HEK293 (cell line): ENCODE measurements around the gene GSN.

Experiments used
- CTCF ChIA-PET: fragments of 350-600 bp; formaldehyde crosslinking; extraction: SDS; loops from one replicate; lab custom pipeline; 2021; ENCODE audit warnings: antibody characterized with exemption; lab: Yijun Ruan, JAX
- POLR2A ChIA-PET: fragments of 300-600 bp; formaldehyde crosslinking; extraction: SDS; loops from one replicate; lab custom pipeline; 2020; ENCODE audit warnings: antibody characterized with exemption, inconsistent platforms; lab: Yijun Ruan, JAX
- H3K27ac ChIP-seq: fragments of 200-500 bp; sonication (Bioruptor generic); 2 replicates; pipeline ENCODE4 v1.5.1; 2014; ENCODE audit warnings: low read depth, low read length, control low read depth, inconsistent platforms; ENCODE audit errors: extremely low read depth
- H3K36me3 ChIP-seq, 2 experiments: fragments of 200-500 bp in 1 of 2; sonication (Bioruptor generic) in 1 of 2; 1 replicate in 1 of 2; 2 replicates in 1 of 2; pipeline ENCODE4 v1.5.1; 2014 to 2017; ENCODE audit warnings: inconsistent platforms in 2 of 2, low read length in 2 of 2; ENCODE audit not compliant: control insufficient read depth in 2 of 2, insufficient read depth in 1 of 2
- H3K4me1 ChIP-seq: fragments of 200-500 bp; sonication (Bioruptor generic); 2 replicates; pipeline ENCODE4 v1.5.1; 2014; ENCODE audit warnings: mild to moderate bottlenecking, low read length, inconsistent platforms; ENCODE audit not compliant: control insufficient read depth, insufficient read depth
- H3K4me3 ChIP-seq: 2 replicates; pipeline ENCODE4 v1.5.1; 2011; ENCODE audit warnings: low read depth, mild to moderate bottlenecking, control low read depth, low read length, moderate library complexity
- H3K9me3 ChIP-seq: fragments of 200-500 bp; sonication (Bioruptor generic); 2 replicates; pipeline ENCODE4 v1.5.1; 2014; ENCODE audit warnings: low read depth, low read length, inconsistent platforms; ENCODE audit not compliant: control insufficient read depth, insufficient read depth
- SCRT1 ChIP-seq: fragments of 450-650 bp; formaldehyde crosslinking; IDR thresholded peaks from 2 replicates; pipeline ENCODE4 v1.5.1; 2016; ENCODE audit warnings: missing biosample characterization, missing genetic modification characterization, borderline replicate concordance
- WT1 ChIP-seq: fragments of 450-650 bp; formaldehyde crosslinking; IDR thresholded peaks from 2 replicates; pipeline ENCODE4 v1.5.1; 2016; ENCODE audit warnings: missing biosample characterization, missing genetic modification characterization
- ZNF169 ChIP-seq: fragments of 450-650 bp; formaldehyde crosslinking; IDR thresholded peaks from 2 replicates; pipeline ENCODE4 v1.5.1; 2016; ENCODE audit warnings: missing biosample characterization, missing genetic modification characterization
- ZNF202 ChIP-seq: fragments of 450-650 bp; formaldehyde crosslinking; IDR thresholded peaks from 2 replicates; pipeline ENCODE4 v1.5.1; 2016; ENCODE audit warnings: missing biosample characterization, missing genetic modification characterization, borderline replicate concordance
- ZNF266 ChIP-seq: fragments of 450-650 bp; formaldehyde crosslinking; IDR thresholded peaks from 2 replicates; pipeline ENCODE4 v1.5.1; 2016; ENCODE audit warnings: missing biosample characterization, missing genetic modification characterization, low read depth
- ZNF274 ChIP-seq, 2 experiments: fragments of 200-500 bp in 1 of 2; fragments of 450-650 bp in 1 of 2; sonication (Bioruptor generic) in 1 of 2; formaldehyde crosslinking in 1 of 2; IDR thresholded peaks; 2 replicates each; pipeline versions ENCODE4 v1.5.1 to v1.6.1; 2014 to 2016; ENCODE audit warnings: borderline replicate concordance in 1 of 2, inconsistent platforms in 1 of 2, low read length in 1 of 2, missing biosample characterization in 1 of 2, missing genetic modification characterization in 1 of 2
- ZNF350 ChIP-seq: fragments of 450-650 bp; formaldehyde crosslinking; IDR thresholded peaks from 2 replicates; pipeline ENCODE4 v1.5.0; 2017; ENCODE audit warnings: missing biosample characterization, mild to moderate bottlenecking, missing genetic modification characterization
- ZNF521 ChIP-seq: fragments of 450-650 bp; formaldehyde crosslinking; IDR thresholded peaks from 2 replicates; pipeline ENCODE4 v1.5.1; 2017; ENCODE audit warnings: missing biosample characterization, mild to moderate bottlenecking, missing genetic modification characterization
- ZNF548 ChIP-seq: fragments of 450-650 bp; formaldehyde crosslinking; IDR thresholded peaks from 2 replicates; pipeline ENCODE4 v1.5.1; 2016; ENCODE audit warnings: missing biosample characterization, missing genetic modification characterization
- ZNF558 ChIP-seq: fragments of 450-650 bp; formaldehyde crosslinking; IDR thresholded peaks from 2 replicates; pipeline ENCODE4 v1.5.1; 2016; ENCODE audit warnings: missing biosample characterization, missing genetic modification characterization
- ZNF677 ChIP-seq: fragments of 450-650 bp; IDR thresholded peaks from 2 replicates; pipeline ENCODE4 v1.5.0; 2018; ENCODE audit warnings: missing biosample characterization, mild to moderate bottlenecking, missing genetic modification characterization, moderate library complexity
- TF ChIP-seq, protein P1 (sequence below): fragments of 450-650 bp; formaldehyde crosslinking; IDR thresholded peaks from 2 replicates; pipeline ENCODE4 v1.5.1; 2016; ENCODE audit warnings: missing biosample characterization, missing genetic modification characterization, borderline replicate concordance
- TF ChIP-seq, protein P2 (sequence below): fragments of 450-650 bp; formaldehyde crosslinking; IDR thresholded peaks from 2 replicates; pipeline ENCODE4 v1.5.1; 2016; ENCODE audit warnings: missing biosample characterization, missing genetic modification characterization
- TF ChIP-seq, protein P3 (sequence below): IDR thresholded peaks from 2 replicates; pipeline ENCODE4 v1.6.1; 2011; ENCODE audit warnings: mild to moderate bottlenecking, low read depth, low read length, borderline replicate concordance

GSN gene

DNA sequence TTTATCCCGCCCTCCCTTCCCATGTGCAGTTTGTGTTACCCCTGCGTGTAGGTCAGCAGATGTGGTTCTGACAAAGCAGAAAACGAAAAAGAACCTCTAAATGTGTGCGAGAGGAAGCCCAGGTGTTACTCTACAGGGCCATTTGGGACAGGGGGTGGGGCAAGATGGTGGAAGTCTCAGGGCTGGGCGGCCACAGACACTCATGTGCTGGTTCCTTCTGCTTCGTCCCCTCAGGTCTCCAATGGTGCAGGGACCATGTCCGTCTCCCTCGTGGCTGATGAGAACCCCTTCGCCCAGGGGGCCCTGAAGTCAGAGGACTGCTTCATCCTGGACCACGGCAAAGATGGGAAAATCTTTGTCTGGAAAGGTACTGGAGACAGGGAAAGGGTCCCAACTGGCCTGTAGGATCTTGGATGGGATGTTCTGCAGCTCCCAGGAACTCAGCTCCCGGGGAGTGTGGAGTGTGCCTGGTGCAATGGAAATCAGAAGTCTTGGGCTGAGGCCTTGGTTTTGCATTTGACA is 49.0 kb downstream of the GSN start:
- TF ChIP-seq ZNF558 (tag by site-specific recombination), result no peak
- TF ChIP-seq, protein P1, sequence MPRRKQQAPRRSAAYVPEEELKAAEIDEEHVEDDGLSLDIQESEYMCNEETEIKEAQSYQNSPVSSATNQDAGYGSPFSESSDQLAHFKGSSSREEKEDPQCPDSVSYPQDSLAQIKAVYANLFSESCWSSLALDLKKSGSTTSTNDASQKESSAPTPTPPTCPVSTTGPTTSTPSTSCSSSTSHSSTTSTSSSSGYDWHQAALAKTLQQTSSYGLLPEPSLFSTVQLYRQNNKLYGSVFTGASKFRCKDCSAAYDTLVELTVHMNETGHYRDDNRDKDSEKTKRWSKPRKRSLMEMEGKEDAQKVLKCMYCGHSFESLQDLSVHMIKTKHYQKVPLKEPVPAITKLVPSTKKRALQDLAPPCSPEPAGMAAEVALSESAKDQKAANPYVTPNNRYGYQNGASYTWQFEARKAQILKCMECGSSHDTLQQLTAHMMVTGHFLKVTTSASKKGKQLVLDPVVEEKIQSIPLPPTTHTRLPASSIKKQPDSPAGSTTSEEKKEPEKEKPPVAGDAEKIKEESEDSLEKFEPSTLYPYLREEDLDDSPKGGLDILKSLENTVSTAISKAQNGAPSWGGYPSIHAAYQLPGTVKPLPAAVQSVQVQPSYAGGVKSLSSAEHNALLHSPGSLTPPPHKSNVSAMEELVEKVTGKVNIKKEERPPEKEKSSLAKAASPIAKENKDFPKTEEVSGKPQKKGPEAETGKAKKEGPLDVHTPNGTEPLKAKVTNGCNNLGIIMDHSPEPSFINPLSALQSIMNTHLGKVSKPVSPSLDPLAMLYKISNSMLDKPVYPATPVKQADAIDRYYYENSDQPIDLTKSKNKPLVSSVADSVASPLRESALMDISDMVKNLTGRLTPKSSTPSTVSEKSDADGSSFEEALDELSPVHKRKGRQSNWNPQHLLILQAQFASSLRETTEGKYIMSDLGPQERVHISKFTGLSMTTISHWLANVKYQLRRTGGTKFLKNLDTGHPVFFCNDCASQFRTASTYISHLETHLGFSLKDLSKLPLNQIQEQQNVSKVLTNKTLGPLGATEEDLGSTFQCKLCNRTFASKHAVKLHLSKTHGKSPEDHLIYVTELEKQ (tag by site-specific recombination), result no peak
- TF ChIP-seq, protein P2, sequence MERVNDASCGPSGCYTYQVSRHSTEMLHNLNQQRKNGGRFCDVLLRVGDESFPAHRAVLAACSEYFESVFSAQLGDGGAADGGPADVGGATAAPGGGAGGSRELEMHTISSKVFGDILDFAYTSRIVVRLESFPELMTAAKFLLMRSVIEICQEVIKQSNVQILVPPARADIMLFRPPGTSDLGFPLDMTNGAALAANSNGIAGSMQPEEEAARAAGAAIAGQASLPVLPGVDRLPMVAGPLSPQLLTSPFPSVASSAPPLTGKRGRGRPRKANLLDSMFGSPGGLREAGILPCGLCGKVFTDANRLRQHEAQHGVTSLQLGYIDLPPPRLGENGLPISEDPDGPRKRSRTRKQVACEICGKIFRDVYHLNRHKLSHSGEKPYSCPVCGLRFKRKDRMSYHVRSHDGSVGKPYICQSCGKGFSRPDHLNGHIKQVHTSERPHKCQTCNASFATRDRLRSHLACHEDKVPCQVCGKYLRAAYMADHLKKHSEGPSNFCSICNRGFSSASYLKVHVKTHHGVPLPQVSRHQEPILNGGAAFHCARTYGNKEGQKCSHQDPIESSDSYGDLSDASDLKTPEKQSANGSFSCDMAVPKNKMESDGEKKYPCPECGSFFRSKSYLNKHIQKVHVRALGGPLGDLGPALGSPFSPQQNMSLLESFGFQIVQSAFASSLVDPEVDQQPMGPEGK, result no peak
- TF ChIP-seq SCRT1, result no peak
- TF ChIP-seq ZNF548 (tag by site-specific recombination), result no peak
- no peak for TF ChIP-seq ZNF274 (IDR thresholded peaks at IDR 0.05; ENCODE audit: low read length)
- no peak for TF ChIP-seq ZNF274 (tag by site-specific recombination; IDR thresholded peaks at IDR 0.05; ENCODE audit: borderline replicate concordance)
- TF ChIP-seq ZNF677 (tag by site-specific recombination), result no peak
- TF ChIP-seq ZNF521 (tag by site-specific recombination), result no peak
- no peak for TF ChIP-seq ZNF266 (tag by site-specific recombination)
- ChIA-PET POLR2A (no interaction called here), CTCF (interaction anchor here (1.0 to 7.5 kb wide), 10 partner anchors 9 to 103 kb away, joined by 3 to 236 read pairs (median 18); no protein-coding TSS in a partner anchor)
- no peaks in the 10 kb centered on the region for H3K9me3 ChIP-seq
- H3K4me3 ChIP-seq, result no peak overlapping the region
- H3K36me3 ChIP-seq, result peaks cover 0 to 44% of the 10 kb centered on the region in 2 experiments; a peak in 1 of 3 replicates
- H3K27ac ChIP-seq, result no peak overlapping the region
- no peaks in the 10 kb centered on the region for H3K4me1 ChIP-seq

DNA sequence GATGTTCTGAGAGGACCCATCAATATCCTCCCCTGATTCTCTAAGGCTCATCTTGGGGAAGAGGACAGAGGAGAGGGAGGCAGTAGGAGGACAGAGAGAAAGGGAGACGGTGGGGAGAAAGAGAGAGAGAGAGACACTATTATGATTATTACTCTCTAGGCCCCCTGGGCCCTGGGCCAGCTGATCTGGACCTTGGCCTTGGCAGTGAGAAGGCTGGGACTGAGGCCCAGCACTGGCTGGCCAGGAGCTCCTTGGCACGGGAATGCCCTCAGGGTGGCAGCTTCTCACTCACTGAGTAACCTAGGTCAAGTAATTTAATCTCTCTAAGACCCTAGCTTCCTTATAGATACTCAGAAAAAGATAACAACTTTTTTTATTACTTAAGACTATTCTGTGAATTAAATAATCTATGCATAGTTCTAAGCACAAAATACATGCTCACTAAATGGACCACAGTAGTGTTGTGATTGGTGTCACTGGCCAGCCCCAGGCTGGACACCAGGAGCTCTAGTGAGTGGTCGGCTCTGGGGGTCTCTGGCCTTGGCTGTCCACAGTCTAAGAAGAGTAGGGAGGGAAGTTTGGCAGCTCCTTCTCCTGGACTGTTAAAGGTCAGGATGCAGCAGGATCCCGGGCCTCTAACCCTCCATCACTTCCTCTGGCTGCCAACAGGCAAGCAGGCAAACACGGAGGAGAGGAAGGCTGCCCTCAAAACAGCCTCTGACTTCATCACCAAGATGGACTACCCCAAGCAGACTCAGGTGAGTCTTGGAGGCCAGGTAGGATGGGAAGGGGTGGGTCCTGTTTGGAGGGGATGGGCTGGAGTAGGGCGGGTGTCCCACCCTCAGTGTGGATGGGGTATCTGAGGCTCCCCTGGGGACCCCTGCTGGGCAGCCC is 50.0 kb downstream of the GSN start:
- Histone ChIP-seq H3K9me3 (no peaks in the 10 kb centered on the region), H3K4me1 (no peaks in the 10 kb centered on the region), H3K4me3 (no peak overlapping the region), H3K27ac (no peak overlapping the region), H3K36me3 (peaks cover 0 to 36% of the 10 kb centered on the region in 2 experiments; a peak in 1 of 3 replicates)
- TF ChIP-seq ZNF202 (no peak), WT1 (tag by site-specific recombination) (no peak), ZNF169 (tag by site-specific recombination) (no peak), ZNF350 (no peak)
- TF ChIP-seq, protein P3, sequence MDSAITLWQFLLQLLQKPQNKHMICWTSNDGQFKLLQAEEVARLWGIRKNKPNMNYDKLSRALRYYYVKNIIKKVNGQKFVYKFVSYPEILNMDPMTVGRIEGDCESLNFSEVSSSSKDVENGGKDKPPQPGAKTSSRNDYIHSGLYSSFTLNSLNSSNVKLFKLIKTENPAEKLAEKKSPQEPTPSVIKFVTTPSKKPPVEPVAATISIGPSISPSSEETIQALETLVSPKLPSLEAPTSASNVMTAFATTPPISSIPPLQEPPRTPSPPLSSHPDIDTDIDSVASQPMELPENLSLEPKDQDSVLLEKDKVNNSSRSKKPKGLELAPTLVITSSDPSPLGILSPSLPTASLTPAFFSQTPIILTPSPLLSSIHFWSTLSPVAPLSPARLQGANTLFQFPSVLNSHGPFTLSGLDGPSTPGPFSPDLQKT, result no peak
- CTCF ChIA-PET, result interaction anchor here (0.5 to 7.5 kb wide), 18 partner anchors 9 to 1464 kb away, joined by 3 to 236 read pairs (median 8); no protein-coding TSS in a partner anchor
- POLR2A ChIA-PET, result no interaction called here
